Stimulated activated CD4-positive, alpha-beta T cell treated with anti-CD3 and anti-CD28 coated beads, Interleukin-12 subunit alpha, Interleukin-12 subunit beta, amount 100 ng/mL, for 4 hours (primary cell): ENCODE measurements around the gene ITIH3.

Experiments
- DNase-seq: peaks from one replicate; pipeline ENCODE4 v3.0.0-alpha.2; 2020

The ITIH3 gene

GRCh38 chr3:52795298-52795900, 803 bp downstream of the ITIH3 start:
- no peak for DNase-seq

DNA sequence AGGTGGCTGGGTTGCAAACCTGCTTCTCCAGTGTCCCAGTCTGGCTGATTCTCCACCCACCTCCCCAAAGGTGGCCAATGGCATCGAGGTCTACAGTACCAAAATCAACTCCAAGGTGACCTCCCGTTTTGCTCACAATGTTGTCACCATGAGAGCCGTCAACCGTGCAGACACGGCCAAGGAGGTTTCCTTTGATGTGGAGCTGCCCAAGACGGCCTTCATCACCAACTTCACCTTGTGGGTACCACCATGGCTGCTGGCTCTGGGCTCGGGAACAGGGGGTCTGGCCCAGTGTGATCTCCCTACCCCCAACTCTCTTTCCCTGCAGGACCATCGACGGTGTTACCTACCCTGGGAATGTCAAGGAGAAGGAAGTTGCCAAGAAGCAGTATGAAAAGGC, 1.8 kb downstream of the ITIH3 start:
- no peak for DNase-seq

GRCh38 chr3:52798376-52798977, 3.9 kb downstream of the ITIH3 start:
- DNase-seq = no peak

DNA sequence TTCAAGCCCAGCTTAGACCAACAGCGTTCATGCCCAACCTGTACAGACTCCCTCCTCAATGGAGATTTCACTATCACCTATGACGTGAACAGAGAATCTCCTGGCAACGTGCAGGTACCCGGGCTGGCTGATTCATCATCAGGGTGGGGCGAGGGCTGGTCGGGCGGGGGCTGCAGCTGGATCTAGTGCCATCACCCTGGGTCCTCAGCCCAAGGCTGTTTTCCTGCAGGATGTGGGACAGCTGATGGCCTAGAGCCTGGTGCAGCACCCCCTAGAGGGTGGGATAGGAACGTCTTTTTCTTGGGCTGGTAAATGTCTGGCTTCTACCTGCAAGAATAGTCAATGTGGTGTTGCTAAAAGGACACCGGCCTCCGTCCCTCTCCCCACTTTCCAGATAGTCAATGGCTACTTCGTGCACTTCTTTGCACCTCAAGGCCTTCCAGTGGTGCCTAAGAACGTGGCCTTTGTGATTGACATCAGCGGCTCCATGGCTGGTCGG, 4.4 kb downstream of the ITIH3 start:
- DNase-seq = no peak

DNA sequence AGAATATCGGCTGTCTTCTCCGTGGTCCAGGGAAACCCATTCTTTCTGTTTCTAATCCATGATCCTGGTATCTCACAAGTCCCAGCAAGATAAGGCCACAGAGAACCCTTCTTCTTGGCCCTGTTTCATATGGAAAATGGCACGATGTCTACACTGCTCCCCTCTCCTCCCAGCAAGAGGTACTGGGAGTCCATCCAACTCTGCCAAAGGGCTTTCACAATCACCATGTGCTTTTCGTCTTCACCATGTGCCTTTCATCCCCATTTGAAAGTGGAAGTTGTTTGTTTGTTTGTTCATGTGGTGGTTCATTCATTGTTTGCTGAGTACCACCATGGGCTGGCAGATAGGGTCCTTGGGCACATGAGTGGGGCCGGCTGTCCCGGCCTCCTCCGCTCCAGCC, 5.5 kb downstream of the ITIH3 start:
- no peak for DNase-seq

DNA sequence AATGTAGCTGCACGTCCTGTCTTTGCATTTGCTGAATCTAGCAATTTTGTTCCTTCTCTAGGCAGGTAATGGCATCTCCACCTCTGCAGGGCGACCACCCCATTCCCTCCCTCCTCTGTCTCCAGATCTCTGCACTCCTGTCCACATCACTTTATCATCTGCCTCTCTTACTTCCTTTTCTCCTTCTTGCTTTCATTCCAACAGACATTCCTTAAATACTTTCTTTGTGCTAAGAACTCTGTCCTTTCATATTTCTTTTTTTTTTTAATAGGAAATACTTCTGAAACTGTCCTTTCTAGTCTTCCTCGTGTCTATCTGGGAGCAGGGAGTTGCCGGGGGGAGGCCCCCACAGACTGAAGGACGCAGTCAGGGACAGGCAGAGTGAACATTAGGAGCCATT, 7.2 kb downstream of the ITIH3 start:
- no peak for DNase-seq

GRCh38 chr3:52805270-52806039, 10.9 kb downstream of the ITIH3 start:
- no peak for DNase-seq

- no peak for DNase-seq
These were observed 14.6 kb downstream of the ITIH3 start for GRCh38 chr3:52809149-52809548.

- DNase-seq = no peak
These were observed 15.2 kb downstream of the ITIH3 start for GRCh38 chr3:52809662-52810377.

DNA sequence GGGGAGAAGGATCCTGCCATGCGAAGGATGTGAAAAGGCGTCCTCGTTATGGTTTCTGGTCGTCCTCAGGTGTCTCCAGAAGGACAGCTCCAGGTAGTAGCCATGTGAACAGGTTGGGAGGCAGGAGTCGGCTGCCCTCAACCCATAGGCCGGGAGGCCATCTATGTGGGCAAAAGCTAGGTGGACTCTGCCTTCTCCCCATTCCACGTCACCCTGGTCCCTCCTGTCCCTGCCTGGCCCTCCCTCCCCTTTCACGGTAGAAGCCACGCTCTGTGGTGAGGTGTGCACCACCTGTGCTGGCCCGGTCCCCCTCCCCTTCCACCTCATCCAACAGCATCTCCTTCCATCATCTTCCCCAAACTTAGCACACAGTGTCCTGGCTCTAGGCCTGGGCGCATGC, 16.3 kb downstream of the ITIH3 start:
- no peak for DNase-seq

DNA sequence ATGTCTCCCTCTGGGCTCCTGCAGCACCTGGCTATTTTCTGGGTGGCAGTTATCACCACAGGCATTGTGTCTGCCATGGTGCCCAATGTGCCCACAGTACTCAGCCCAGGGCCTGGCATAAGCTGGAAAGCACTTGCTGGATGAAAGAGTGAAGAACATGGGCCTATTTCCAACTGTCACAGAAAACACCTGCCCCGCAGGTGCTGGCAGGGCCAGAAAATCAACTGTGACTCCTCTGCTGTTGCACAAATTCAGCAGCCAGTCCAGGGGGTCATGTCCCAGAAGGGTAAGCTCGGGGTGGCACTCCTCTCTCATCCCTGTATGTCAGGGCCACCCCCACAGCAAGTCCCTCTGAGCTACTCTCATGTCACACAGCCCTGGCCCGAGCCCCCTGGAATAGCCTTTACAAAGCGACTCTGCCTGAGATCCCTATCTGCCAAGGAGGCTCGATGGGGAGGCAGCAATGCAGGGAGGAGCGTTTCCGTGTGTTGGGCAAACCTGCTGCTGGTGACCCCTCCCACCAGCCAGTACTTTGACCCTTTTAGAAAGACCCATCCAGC, 16.9 kb downstream of the ITIH3 start:
- no peak for DNase-seq

DNA sequence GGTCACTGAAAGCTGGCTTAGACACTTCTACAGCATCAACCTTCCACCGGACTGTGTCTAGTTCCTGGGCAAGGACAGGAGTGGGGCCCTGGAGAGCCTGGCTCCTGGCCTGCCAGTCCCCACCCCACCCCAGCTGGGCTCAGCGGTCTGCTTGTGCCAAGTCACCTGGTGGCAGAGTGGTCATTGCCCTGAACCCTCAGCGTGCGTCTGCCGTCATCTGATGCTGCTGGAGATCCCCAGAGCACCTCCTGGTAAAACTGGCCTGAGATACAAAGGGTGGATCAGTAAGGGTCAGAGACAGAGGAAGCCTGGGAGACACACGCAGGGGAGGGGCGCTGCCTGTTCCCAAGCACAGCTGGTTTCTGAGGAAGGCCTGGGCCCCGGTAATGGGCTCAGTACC, 19.2 kb downstream of the ITIH3 start:
- no peak for DNase-seq

DNA sequence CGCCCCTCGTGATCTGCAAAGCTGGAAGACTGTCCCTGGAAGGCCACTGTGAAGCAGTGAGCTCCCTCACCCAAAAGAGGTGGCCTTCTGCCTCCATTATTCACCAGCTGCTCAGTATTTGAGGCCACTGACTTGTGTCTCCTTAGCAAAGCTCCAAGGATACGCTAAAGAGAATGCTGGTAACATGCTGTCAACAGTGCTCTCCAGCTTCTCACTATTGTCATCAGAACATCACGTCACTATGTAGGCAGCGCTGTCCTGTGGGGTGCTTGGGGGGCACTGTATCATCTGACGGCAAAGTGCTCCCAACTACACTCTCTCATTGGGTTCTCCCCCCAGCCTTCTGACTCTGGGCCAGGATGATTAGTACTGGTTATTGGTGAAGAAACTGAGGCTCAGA, 21.6 kb downstream of the ITIH3 start:
- no peak for DNase-seq

GRCh38 chr3:52816654-52817053, 22.1 kb downstream of the ITIH3 start:
- no peak for DNase-seq

GRCh38 chr3:52817221-52817620, 22.6 kb downstream of the ITIH3 start:
- no peak for DNase-seq

- no peak for DNase-seq
These were observed 23.3 kb downstream of the ITIH3 start for GRCh38 chr3:52817860-52818259.

GRCh38 chr3:52819936-52820335, 25.3 kb downstream of the ITIH3 start:
- DNase-seq = no peak

- DNase-seq = no peak
These were observed 26.1 kb downstream of the ITIH3 start for GRCh38 chr3:52820736-52821135.

DNA sequence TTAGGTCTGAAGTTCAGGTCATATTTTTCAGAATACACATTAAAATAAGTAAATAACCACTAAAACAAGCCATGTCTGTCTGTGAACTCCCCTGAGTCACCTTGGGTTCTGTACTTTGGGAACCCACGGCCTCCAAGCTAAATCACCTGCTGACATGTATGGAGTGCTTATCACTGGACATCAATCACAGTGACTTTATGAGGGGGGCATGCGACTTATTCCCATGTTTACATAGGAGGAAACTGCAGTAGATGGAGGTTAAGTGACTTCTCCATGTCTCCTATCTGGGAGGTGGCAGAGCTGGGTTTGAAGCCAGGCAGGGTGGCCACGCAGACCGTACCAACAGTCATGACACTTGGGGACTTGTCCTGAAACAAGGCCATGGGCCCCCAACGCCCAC, 27.8 kb downstream of the ITIH3 start:
- DNase-seq = no peak

GRCh38 chr3:52824037-52824436, 29.4 kb downstream of the ITIH3 start:
- DNase-seq = no peak

DNA sequence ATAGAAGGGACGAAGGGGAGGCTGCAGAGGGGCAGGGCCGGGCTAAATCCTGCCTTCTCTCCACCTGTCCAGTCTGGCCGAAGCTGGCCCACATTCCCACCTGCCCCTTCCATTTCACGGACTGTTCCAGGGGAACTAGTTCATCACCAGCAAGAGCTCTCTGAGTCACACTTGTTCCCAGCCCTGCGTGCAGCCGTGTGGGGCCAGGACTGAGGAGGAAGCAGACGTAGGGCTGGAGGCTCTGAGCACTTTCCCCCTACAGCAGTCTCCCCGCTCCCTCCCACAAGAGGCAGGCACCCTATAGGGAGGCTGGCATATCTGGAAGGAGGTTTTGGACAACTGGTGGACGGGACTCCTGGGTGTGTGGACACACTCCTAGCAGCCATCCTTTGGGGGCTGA, 32.8 kb downstream of the ITIH3 start:
- DNase-seq = no peak

- no peak for DNase-seq
These were observed 33.3 kb downstream of the ITIH3 start for GRCh38 chr3:52827866-52828376.

GRCh38 chr3:52829482-52829881, 34.9 kb downstream of the ITIH3 start:
- DNase-seq = no peak
